K562 (cell line): ENCODE measurements around the gene KRT33B. TPM values are rescaled to one million over a fixed set of nuclear protein-coding genes. Genes with fewer than 3 reads are reported as not detected.
A peak's percentile ranks its signal among the peaks of the same experiment; 100 is the strongest.

Experiments used
- ATAC-seq: fragments of 200-7000 bp; cut with Tn5 transposase; 3 replicates; pipeline ENCODE4 v1.9.1; 2020; ENCODE audit warnings: moderate library complexity
- BruUV-seq: library from RNA; stranded (reverse); fragments of 400-500 nt; replicated peaks from 2 replicates; lab custom pipeline; 2021; lab: Mats Ljungman, UMichigan
- CTCF ChIA-PET: fragments of 300-600 bp; formaldehyde crosslinking; extraction: SDS; loops from one replicate; lab custom pipeline; 2021; ENCODE audit warnings: low intra/inter-chr PET ratio; lab: Yijun Ruan, JAX
- POLR2A ChIA-PET: fragments of 300-600, 350-650 bp; sonication (Branson Sonifier 250); formaldehyde crosslinking; extraction: SDS; loops from one replicate; lab custom pipeline; 2021; ENCODE audit warnings: antibody characterized with exemption, inconsistent platforms; lab: Yijun Ruan, JAX
- DNase-seq, 4 experiments: peaks; one replicate each; pipeline versions ENCODE4 v3.0.0 to v3.0.0-alpha.2; 2011 to 2018; ENCODE audit warnings: low spot score in 3 of 4, mixed read lengths in 3 of 4; ENCODE audit errors: extremely low read depth in 1 of 4
- FAIRE-seq: peaks from 2 replicates; lab custom pipeline; 2011; peaks lifted over from hg19 to GRCh38; lab: Jason Lieb, UNC
- H2AFZ ChIP-seq: 2 replicates; pipeline ENCODE4 v1.6.0; 2011; ENCODE audit warnings: low read depth, low read length, control low read depth, inconsistent platforms
- H3K27ac ChIP-seq: fragments of 200-600 bp; 3 replicates; pipeline ENCODE4 v1.8.0; 2011; ENCODE audit warnings: low read depth, mild to moderate bottlenecking, control low read depth, inconsistent platforms, low read length, moderate library complexity, mixed read lengths; ENCODE audit errors: extremely low read depth
- H3K27me3 ChIP-seq, 2 experiments: fragments of 300-600 bp in 1 of 2; 2 replicates in 1 of 2; 3 replicates in 1 of 2; pipeline versions ENCODE4 v1.6.0 to v1.8.0; 2011; ENCODE audit warnings: inconsistent platforms in 2 of 2, low read length in 2 of 2, mild to moderate bottlenecking in 1 of 2, mixed read lengths in 1 of 2, moderate library complexity in 1 of 2; ENCODE audit not compliant: control insufficient read depth in 2 of 2, insufficient read depth in 2 of 2
- H3K36me3 ChIP-seq: fragments of 300-600 bp; 3 replicates; pipeline ENCODE4 v1.8.0; 2011; ENCODE audit warnings: mild to moderate bottlenecking, low read length, inconsistent platforms; ENCODE audit not compliant: control insufficient read depth, insufficient read depth
- H3K4me1 ChIP-seq, 2 experiments: fragments of 200-600 bp in 1 of 2; replicated peaks in 1 of 2; 2 replicates in 1 of 2; 3 replicates in 1 of 2; pipeline versions ENCODE4 v1.5.1 to v1.8.0; 2011; ENCODE audit warnings: inconsistent platforms in 2 of 2, low read length in 2 of 2, mild to moderate bottlenecking in 1 of 2, mixed read lengths in 1 of 2, moderate library complexity in 1 of 2; ENCODE audit not compliant: control insufficient read depth in 2 of 2, insufficient read depth in 2 of 2
- H3K4me2 ChIP-seq: 2 replicates; pipeline ENCODE4 v1.6.1; 2011; ENCODE audit warnings: low read length, control low read depth, inconsistent platforms, mixed read lengths; ENCODE audit not compliant: insufficient read depth
- H3K4me3 ChIP-seq: fragments of 200-600 bp; sonication (generic), shearing (Covaris generic); 2 replicates; pipeline ENCODE4 v1.5.1; 2016; ENCODE audit warnings: control low read depth, inconsistent platforms
- H3K79me2 ChIP-seq: fragments of 200-600 bp; 3 replicates; pipeline ENCODE4 v1.8.0; 2011; ENCODE audit warnings: low read length, inconsistent platforms; ENCODE audit not compliant: control insufficient read depth, insufficient read depth
- H3K9ac ChIP-seq, 2 experiments: 2 replicates each; pipeline versions ENCODE4 v1.6.0 to v1.6.1; 2011; ENCODE audit warnings: low read depth in 2 of 2, low read length in 2 of 2, control low read depth in 1 of 2, inconsistent platforms in 1 of 2, mild to moderate bottlenecking in 1 of 2, mixed read lengths in 1 of 2; ENCODE audit not compliant: insufficient read depth in 1 of 2
- H3K9me1 ChIP-seq: one replicate; pipeline ENCODE4 v1.6.0; 2011; ENCODE audit warnings: inconsistent platforms, mild to moderate bottlenecking, low read length, moderate library complexity; ENCODE audit not compliant: control insufficient read depth, insufficient read depth
- H3K9me3 ChIP-seq: replicated peaks from 2 replicates; pipeline ENCODE4 v1.5.1; 2011; ENCODE audit warnings: low read depth, low read length, inconsistent platforms; ENCODE audit not compliant: control insufficient read depth, insufficient read depth
- H4K20me1 ChIP-seq: replicated peaks from 2 replicates; pipeline ENCODE4 v1.6.1; 2011; ENCODE audit warnings: low read length, inconsistent platforms, mixed read lengths; ENCODE audit not compliant: control insufficient read depth, insufficient read depth
- ARID3B ChIP-seq: fragments of 250-450 bp; sonication (Bioruptor Pico); IDR thresholded peaks from 2 replicates; pipeline ENCODE4 v1.4.0; 2020; ENCODE audit warnings: borderline replicate concordance
- CCAR2 ChIP-seq: fragments of 200-400 bp; formaldehyde crosslinking; IDR thresholded peaks from 2 replicates; pipeline ENCODE4 v1.6.1; 2017; ENCODE audit warnings: mild to moderate bottlenecking, low read depth, low read length
- MITF ChIP-seq: IDR thresholded peaks from 2 replicates; pipeline ENCODE4 v1.6.1; 2014; ENCODE audit warnings: antibody characterized with exemption
- PATZ1 ChIP-seq: fragments of 250-450 bp; sonication (Bioruptor Pico); IDR thresholded peaks from 2 replicates; pipeline ENCODE4 v1.5.0; 2020; ENCODE audit warnings: mild to moderate bottlenecking, borderline replicate concordance
- PREB ChIP-seq: sonication (generic); formaldehyde crosslinking; IDR thresholded peaks from 2 replicates; pipeline ENCODE4 v1.8.1; 2023; ENCODE audit warnings: mild to moderate bottlenecking, missing genetic modification reagents
- TSC22D4 ChIP-seq: fragments of 450-650 bp; IDR thresholded peaks from 2 replicates; pipeline ENCODE4 v1.6.1; 2016; ENCODE audit warnings: missing genetic modification characterization, missing biosample characterization, control low read depth
- ZKSCAN1 ChIP-seq: fragments of 150-350 bp; IDR thresholded peaks from 2 replicates; pipeline ENCODE4 v1.6.1; 2016; ENCODE audit warnings: low read depth, low read length
- WGBS: fragments of 100-300 bp; shearing (Covaris generic); methylation state at CpG from one replicate; pipeline ENCODE4 v1.1.6; 2016; ENCODE audit warnings: low coverage, mixed read lengths; ENCODE audit not compliant: insufficient coverage; ENCODE audit errors: missing lambda C conversion rate; 5-methylcytosine and 5-hydroxymethylcytosine counted together
- in situ Hi-C: fragments of 300-500 bp; cut with MboI; formaldehyde crosslinking; loops from 4 replicates; pipeline ENCODE4 v1.15.0; 2018; ENCODE audit warnings: inconsistent platforms, mixed read lengths
- intact Hi-C: fragments of 100-400 bp; cut with micrococcal nuclease; formaldehyde crosslinking; loops from 2 replicates; pipeline ENCODE4 v1.14.2; 2022
- polyA plus RNA-seq, 8 experiments: library from polyadenylated mRNA; depleted of rRNA in 4 of 8; stranded (reverse) in 5 of 8; unstranded in 3 of 8; fragments of >200 nt; fragmentation: Nextera tagmentation in 2 of 8; fragmentation: Illumina TruSeq in 1 of 8; extraction: Ambion mirVana in 2 of 8; extraction: Trizol in 1 of 8; gene quantifications; 2 replicates each; pipeline versions ENCODE4 v1.2.1 to v1.2.3, GENCODE V29; 2011 to 2014; ENCODE audit warnings: inconsistent platforms in 1 of 8, missing spikeins in 1 of 8
- total RNA-seq, 7 experiments: library from RNA; depleted of rRNA in 6 of 7; stranded (reverse); fragments of >200 nt in 6 of 7; fragmentation: Illumina TruSeq in 2 of 7; extraction: Trizol in 2 of 7; gene quantifications; 2 replicates each; pipeline versions ENCODE4 v1.2.1 to v1.2.3, GENCODE V29; 2011 to 2021; ENCODE audit warnings: low replicate concordance in 1 of 7

The KRT33B gene
- total and polyA plus RNA-seq, 9 of the 15 experiments (the other 6 are each of a cell fraction or from before 2014, with no cell fraction given), result not detected

GRCh38 chr17:41416479-41416878 is 46.9 kb upstream of the KRT33B start (continued):
- TF ChIP-seq PATZ1 (no peak), ARID3B (CRISPR knock-in tag) (no peak), CCAR2 (no peak), PREB (CRISPR knock-in tag) (no peak)

- in situ Hi-C loops, result no loop called here
- Histone ChIP-seq H3K9me3 (no peaks in the 10 kb centered on the region), H2AFZ (no peak overlapping the region), H3K79me2 (no peaks in the 10 kb centered on the region), H3K36me3 (no peaks in the 10 kb centered on the region), H3K27me3 (peaks cover 17 to 34% of the 10 kb centered on the region in 2 experiments; a peak in 3 of 5 replicates), H4K20me1 (no peaks in the 10 kb centered on the region), H3K4me1 (no peaks in the 10 kb centered on the region), H3K4me3 (no peak overlapping the region), H3K27ac (no peak overlapping the region), H3K9me1 (no peaks in the 10 kb centered on the region), H3K9ac (no peak overlapping the region), H3K4me2 (no peak overlapping the region)
- TF ChIP-seq ZKSCAN1 (peak; percentile 89), MITF (no peak), TSC22D4 (tag) (no peak)
- ChIA-PET POLR2A (interaction anchor here (1.4 to 1.9 kb wide), 2 partner anchors 10 to 12 kb away, joined by 4 to 5 read pairs; no protein-coding TSS in a partner anchor), CTCF (no interaction called here)
- FAIRE-seq (no peak), DNase-seq (no peak), ATAC-seq (no peak)
- no TSS peak for BruUV-seq
- intact Hi-C loops, result no loop called here
- 0% methylated on average over 3 of the region's 3 CpGs for whole genome bisulfite sequencing
Measured at GRCh38 chr17:41415833-41416335, 46.3 kb upstream of the KRT33B start.
